A673 (cell line): ENCODE measurements around the gene MORC3.

Experiments
- CTCF ChIP-seq: fragments of 300-800, 200-600 bp; sonication (generic); conservative IDR thresholded peaks from 2 replicates; pipeline ENCODE4 v1.5.1; 2017; ENCODE audit warnings: low read depth, mild to moderate bottlenecking, antibody characterized with exemption, low read length, moderate library complexity, mixed read lengths
- EZH2 ChIP-seq: fragments of 200-600 bp; sonication (generic); IDR thresholded peaks from 2 replicates; pipeline ENCODE4 v1.6.1; 2017; ENCODE audit warnings: borderline replicate concordance, low read depth, mild to moderate bottlenecking, mixed read lengths, antibody characterized with exemption, low read length; ENCODE audit not compliant: poor library complexity, severe bottlenecking

DNA sequence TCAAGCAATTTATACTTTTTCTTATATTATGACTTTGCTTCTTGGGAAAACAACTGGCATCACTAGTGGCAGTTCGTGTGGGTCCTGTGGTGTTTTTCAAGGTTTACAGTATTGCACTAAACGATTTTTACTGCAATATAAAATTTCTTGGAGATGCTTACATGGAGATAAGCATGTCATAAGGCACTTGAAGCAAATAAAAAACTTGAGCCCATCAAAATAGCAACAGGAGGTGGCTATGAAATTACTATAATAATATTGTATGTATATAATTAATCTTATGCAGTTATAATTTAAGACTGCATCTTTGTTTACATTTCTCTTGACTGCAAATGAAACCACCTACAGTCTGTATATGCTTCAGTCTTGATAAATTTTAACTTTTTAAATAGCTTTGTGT is 35.9 kb downstream of the MORC3 start:
- TF ChIP-seq CTCF, result no peak
- TF ChIP-seq EZH2, result no peak
